Measurements from ENCODE around the gene GHR.

- TF ChIP-seq CTCF (IDR thresholded peaks at IDR 0.05 in 4 of 5, conservative IDR thresholded peaks at IDR 0.05 in 1 of 5), result no peak
- TF ChIP-seq POLR2A (IDR thresholded peaks at IDR 0.05), result no peak
Measured at GRCh38 chr5:42641336-42642005, 218.2 kb downstream of the GHR start.
